Measurements from ENCODE around the gene SMARCA2.

GRCh38 chr9:2208465-2208864 lies 193.3 kb downstream of the SMARCA2 start:
- TF ChIP-seq POLR2A (IDR thresholded peaks at IDR 0.05; ENCODE audit: low read length) (no peak), GATA1 (IDR thresholded peaks at IDR 0.05; ENCODE audit: low read depth, low read length) (no peak)

Measured in erythroblast (primary cell).